CD4-positive, alpha-beta T cell (primary cell): Measurements from ENCODE around the gene MMAB. TPM values are rescaled to one million over a fixed set of nuclear protein-coding genes. Genes with fewer than 3 reads are reported as not detected.

Source experiments
- ATAC-seq: fragments of 200-7000 bp; cut with Tn5 transposase; one replicate; pipeline ENCODE4 v1.10.0; 2022; ENCODE audit warnings: mild to moderate bottlenecking; ENCODE audit not compliant: poor library complexity
- CTCF ChIA-PET: fragments of 350-600 bp; sonication (Branson Sonifier 250); formaldehyde crosslinking; loops from one replicate; lab custom pipeline; 2021; ENCODE audit warnings: antibody characterized with exemption, inconsistent platforms; lab: Charles Lee
- POLR2A ChIA-PET: fragments of 350-600 bp; sonication (Branson Sonifier 250); formaldehyde crosslinking; loops from one replicate; lab custom pipeline; 2021; ENCODE audit warnings: antibody characterized with exemption, inconsistent platforms; lab: Charles Lee
- DNase-seq, 14 experiments: peaks; one replicate each; pipeline ENCODE4 v3.0.0-alpha.2; 2013 to 2020; ENCODE audit warnings: mixed read lengths in 2 of 14
- H3K27ac ChIP-seq, 2 donors: one replicate each; pipeline versions ENCODE4 v1.5.1 to v1.7.0; 2013; ENCODE audit warnings: low read length in 2 of 2, low read depth in 1 of 2, mild to moderate bottlenecking in 1 of 2
- H3K27me3 ChIP-seq, 2 experiments: 1 replicate in 1 of 2; 2 replicates in 1 of 2; pipeline versions ENCODE4 v1.6.1 to v1.7.0; 2013; ENCODE audit warnings: low read length in 2 of 2, control low read depth in 1 of 2, mild to moderate bottlenecking in 1 of 2, moderate library complexity in 1 of 2; ENCODE audit not compliant: insufficient read depth in 2 of 2, control insufficient read depth in 1 of 2
- H3K36me3 ChIP-seq: one replicate; pipeline ENCODE4 v1.6.1; 2013; ENCODE audit warnings: low read length, control low read depth; ENCODE audit not compliant: insufficient read depth
- H3K4me1 ChIP-seq: one replicate; pipeline ENCODE4 v1.6.1; 2013; ENCODE audit warnings: low read length, control low read depth; ENCODE audit not compliant: insufficient read depth
- H3K4me3 ChIP-seq: one replicate; pipeline ENCODE4 v1.5.1; 2013; ENCODE audit warnings: mild to moderate bottlenecking, low read length, moderate library complexity
- H3K9me3 ChIP-seq, 2 experiments: 1 replicate in 1 of 2; 2 replicates in 1 of 2; pipeline versions ENCODE4 v1.6.1 to v1.7.0; 2013; ENCODE audit warnings: low read length in 2 of 2, mild to moderate bottlenecking in 2 of 2, control low read depth in 1 of 2, moderate library complexity in 1 of 2; ENCODE audit not compliant: control insufficient read depth in 1 of 2, insufficient read depth in 1 of 2
- H3K27ac Mint-ChIP-seq: one replicate; pipeline ENCODE4 v1.8.0; 2020; ENCODE audit warnings: mixed read lengths
- H3K27me3 Mint-ChIP-seq: one replicate; pipeline ENCODE4 v1.8.0; 2021; ENCODE audit warnings: mixed read lengths
- H3K36me3 Mint-ChIP-seq: one replicate; pipeline ENCODE4 v1.8.0; 2021; ENCODE audit warnings: low read depth, mixed read lengths
- H3K4me1 Mint-ChIP-seq: one replicate; pipeline ENCODE4 v1.8.0; 2021; ENCODE audit warnings: low read depth, mixed read lengths
- H3K4me3 Mint-ChIP-seq: one replicate; pipeline ENCODE4 v1.8.0; 2020; ENCODE audit warnings: mild to moderate bottlenecking, mixed read lengths
- H3K9me3 Mint-ChIP-seq: one replicate; pipeline ENCODE4 v1.8.0; 2020; ENCODE audit warnings: mixed read lengths
- CTCF ChIP-seq: fragments of 200-600 bp; IDR thresholded peaks from one replicate; pipeline ENCODE4 v1.8.0; 2022; ENCODE audit warnings: antibody characterized with exemption, mild to moderate bottlenecking
- intact Hi-C, 2 experiments: fragments of 100-400 bp; cut with DNase I in 1 of 2; cut with micrococcal nuclease in 1 of 2; formaldehyde crosslinking; loops; one replicate each; pipeline versions ENCODE4 v1.15.1 to v1.9.0; 2023 to 2025; cut with DNase I, micrococcal nuclease
- total RNA-seq, 174 experiments: library from RNA in 2 of 174; stranded (reverse) in 2 of 174; gene quantifications; one replicate each; pipeline ENCODE4 v1.2.3 and lab custom pipeline; 2021 to 2026

The MMAB gene
- total RNA-seq, 2 experiments from 2014 or later, result 8.6 to 9.2 TPM

- ChIA-PET CTCF (no interaction called here), POLR2A (no interaction called here)
- no peaks in the 10 kb centered on the region for H3K27me3 ChIP-seq
- Mint-ChIP-seq H3K4me3 (no peak overlapping the region), H3K27ac (no peak overlapping the region), H3K27me3 (no peaks in the 10 kb centered on the region), H3K36me3 (peaks cover 28% of the 10 kb centered on the region), H3K4me1 (no peaks in the 10 kb centered on the region), H3K9me3 (no peaks in the 10 kb centered on the region)
- H3K4me3 ChIP-seq, result no peak overlapping the region
- ATAC-seq (no peak), DNase-seq (no peak)
- H3K4me1 ChIP-seq, result no peaks in the 10 kb centered on the region
- intact Hi-C loops, result no loop called here
- TF ChIP-seq CTCF, result no peak
- H3K9me3 ChIP-seq, result peaks cover 0 to 23% of the 10 kb centered on the region in 2 experiments
- H3K27ac ChIP-seq, result no peak overlapping the region
- peaks cover 6% of the 10 kb centered on the region for H3K36me3 ChIP-seq
These were observed 12.2 kb downstream of the MMAB start for GRCh38 chr12:109560867-109561710.

GRCh38 chr12:109559601-109560000, 13.7 kb downstream of the MMAB start:
- no peak overlapping the region for H3K4me3 ChIP-seq
- no peaks in the 10 kb centered on the region for H3K27me3 ChIP-seq
- Mint-ChIP-seq H3K4me1 (no peaks in the 10 kb centered on the region), H3K4me3 (no peak overlapping the region), H3K27ac (no peak overlapping the region), H3K27me3 (no peaks in the 10 kb centered on the region), H3K9me3 (no peaks in the 10 kb centered on the region), H3K36me3 (peaks cover 13% of the 10 kb centered on the region)
- H3K4me1 ChIP-seq, result no peaks in the 10 kb centered on the region
- intact Hi-C loops, result no loop called here
- no peak for ATAC-seq
- no peaks in the 10 kb centered on the region for H3K36me3 ChIP-seq
- no peak overlapping the region for H3K27ac ChIP-seq
- TF ChIP-seq CTCF, result no peak
- ChIA-PET CTCF (no interaction called here), POLR2A (no interaction called here)
- DNase-seq, result no peak
- peaks cover 0 to 23% of the 10 kb centered on the region in 2 experiments for H3K9me3 ChIP-seq

DNA sequence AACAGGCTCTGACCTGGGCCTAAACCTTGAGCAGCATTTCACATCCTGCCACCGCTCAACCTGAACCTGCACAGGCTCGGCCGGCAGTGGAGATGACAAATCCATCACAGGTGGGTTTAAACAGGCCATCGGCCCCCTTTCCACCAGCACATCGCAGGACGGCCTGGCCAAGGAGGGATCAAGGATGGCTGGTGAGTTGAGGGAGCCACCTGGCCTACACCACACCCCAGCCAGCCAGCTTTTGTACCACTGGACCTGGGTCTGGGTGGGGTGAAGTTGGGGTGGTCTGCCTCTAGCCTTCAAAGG, 14.2 kb downstream of the MMAB start:
- DNase-seq (no peak), ATAC-seq (no peak)
- intact Hi-C loops, result no loop called here
- H3K4me1 Mint-ChIP-seq, result no peaks in the 10 kb centered on the region
- Histone ChIP-seq H3K27me3 (no peaks in the 10 kb centered on the region), H3K4me3 (no peak overlapping the region), H3K36me3 (no peaks in the 10 kb centered on the region), H3K27ac (no peak overlapping the region), H3K9me3 (peaks cover 0 to 23% of the 10 kb centered on the region in 2 experiments), H3K4me1 (no peaks in the 10 kb centered on the region)
- no peak overlapping the region for H3K4me3 Mint-ChIP-seq
- CTCF ChIA-PET, result no interaction called here
- H3K27ac Mint-ChIP-seq, result no peak overlapping the region
- no peaks in the 10 kb centered on the region for H3K9me3 Mint-ChIP-seq
- no peaks in the 10 kb centered on the region for H3K27me3 Mint-ChIP-seq
- H3K36me3 Mint-ChIP-seq, result peaks cover 12% of the 10 kb centered on the region
- POLR2A ChIA-PET, result no interaction called here
- no peak for TF ChIP-seq CTCF
